Measurements from ENCODE around the gene GLP1R. TPM values are rescaled to one million over a fixed set of nuclear protein-coding genes. Genes with fewer than 3 reads are reported as not detected.
A peak's percentile ranks its signal among the peaks of the same experiment; 100 is the strongest.

GLP1R gene
- total RNA-seq, 1 donor from 2014 or later, result 4.3 TPM

DNA sequence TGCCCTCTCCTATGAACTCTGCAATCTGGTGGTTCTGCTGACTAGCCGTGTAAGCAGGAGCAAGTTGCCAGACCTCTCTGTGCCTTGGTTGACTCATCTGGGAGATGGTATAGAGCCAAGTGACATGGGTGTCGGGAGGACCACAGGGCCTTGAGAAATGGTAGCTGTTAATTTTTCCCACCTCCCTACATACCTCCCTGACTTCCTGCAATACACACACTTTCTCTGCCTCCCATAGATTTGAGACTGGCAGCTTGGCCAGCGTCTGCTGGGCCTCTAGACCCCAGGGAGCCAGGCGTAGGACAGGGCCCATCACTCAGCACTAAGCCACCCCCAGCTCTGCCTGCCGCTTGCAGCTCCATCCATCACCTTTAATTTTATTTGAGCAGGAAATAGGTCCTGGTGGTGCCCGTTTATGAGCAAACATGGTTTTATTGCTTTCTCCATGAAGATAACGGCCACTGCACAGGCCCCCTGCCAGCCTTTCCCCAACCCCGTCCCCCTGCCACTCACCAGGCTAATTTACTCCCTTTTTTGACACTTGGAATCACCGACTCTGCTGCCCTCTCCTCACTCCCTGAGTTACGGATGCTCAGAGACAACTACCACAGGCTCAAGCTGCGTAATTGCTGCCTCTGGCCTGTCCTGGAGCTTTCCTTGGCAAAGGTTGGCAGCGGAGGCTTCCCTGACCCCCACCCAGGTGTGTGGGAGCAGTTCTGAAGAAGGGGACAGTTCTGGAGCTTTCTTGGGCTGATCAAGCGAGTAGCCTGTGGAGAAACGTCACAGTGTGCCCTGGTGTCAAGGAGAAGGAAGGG, 11.1 kb downstream of the GLP1R start:
- Mint-ChIP-seq H3K27ac (no peak overlapping the region), H3K4me1 (ENCODE audit: unreplicated experiment) (peaks cover 18% of the 10 kb centered on the region), H3K9me3 (no peaks in the 10 kb centered on the region), H3K4me3 (peak overlapping the region; percentile 26), H3K36me3 (no peaks in the 10 kb centered on the region), H3K27me3 (peaks cover 28% of the 10 kb centered on the region)
- TF ChIP-seq CTCF (conservative IDR thresholded peaks at IDR 0.05), result no peak
- DNase-seq (ENCODE audit: extremely low spot score, unreplicated experiment), result no peak

DNA sequence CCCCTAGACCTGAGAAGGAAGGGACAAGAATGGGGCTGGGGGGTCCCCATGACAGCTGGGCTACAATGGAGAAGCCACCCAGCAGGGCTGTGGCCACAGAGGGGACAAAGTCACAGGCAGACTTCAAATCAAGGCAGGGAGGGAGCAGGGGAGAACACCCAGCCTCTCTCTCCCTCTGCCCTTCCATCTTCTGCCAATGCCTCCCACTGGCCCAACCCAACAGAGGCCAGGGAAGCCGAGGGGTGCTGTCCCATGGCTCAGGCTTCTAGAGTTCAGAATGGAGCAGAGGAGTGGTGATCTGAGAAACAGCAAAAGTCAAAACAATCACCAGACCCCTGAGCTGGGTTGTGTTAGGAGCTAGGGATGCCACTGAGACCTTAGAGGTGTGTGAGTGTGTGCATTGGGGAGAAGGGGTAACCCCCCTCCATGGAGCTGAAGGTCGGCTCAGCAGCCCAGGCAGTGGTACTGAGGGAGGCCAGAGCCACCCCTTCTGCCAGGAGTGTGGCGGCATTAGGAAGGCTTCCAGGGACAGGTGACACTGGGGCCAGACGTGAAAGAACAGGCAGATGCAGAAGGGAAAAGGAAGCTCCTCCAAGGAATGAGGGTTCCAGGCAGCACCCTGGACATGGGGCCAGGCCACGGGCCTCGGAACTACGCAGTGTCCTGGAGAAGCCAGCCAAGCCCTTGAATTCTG, 12.0 kb downstream of the GLP1R start:
- Mint-ChIP-seq H3K36me3 (no peaks in the 10 kb centered on the region), H3K9me3 (no peaks in the 10 kb centered on the region), H3K27ac (no peak overlapping the region), H3K4me1 (ENCODE audit: unreplicated experiment) (peaks cover 18% of the 10 kb centered on the region), H3K27me3 (peaks cover 32% of the 10 kb centered on the region), H3K4me3 (no peak overlapping the region)
- TF ChIP-seq CTCF (conservative IDR thresholded peaks at IDR 0.05), result no peak
- no peak for DNase-seq (ENCODE audit: extremely low spot score, unreplicated experiment)

DNA sequence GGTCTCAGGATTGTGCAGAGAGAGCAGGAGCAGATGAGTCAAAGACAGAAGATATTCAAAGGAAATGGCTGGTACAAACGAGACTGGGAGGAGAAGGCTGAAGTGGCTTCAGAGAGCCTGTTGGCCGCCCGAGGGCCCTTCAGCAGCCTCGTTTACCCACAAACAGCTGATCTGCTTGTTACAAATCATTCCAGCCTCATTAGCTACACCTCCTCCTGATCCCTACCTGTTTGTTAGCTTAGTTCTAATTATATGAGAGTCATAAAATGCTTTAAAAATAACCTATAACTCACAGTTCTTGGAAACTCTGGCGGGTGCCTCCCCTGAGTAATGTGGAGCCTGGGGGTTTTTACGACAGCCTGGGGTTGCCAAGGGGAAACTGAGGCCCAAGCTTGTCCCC, 12.6 kb downstream of the GLP1R start:
- TF ChIP-seq CTCF (conservative IDR thresholded peaks at IDR 0.05), result no peak
- no peak for DNase-seq (ENCODE audit: extremely low spot score, unreplicated experiment)
- Mint-ChIP-seq H3K4me3 (no peak overlapping the region), H3K27ac (no peak overlapping the region), H3K27me3 (peaks cover 32% of the 10 kb centered on the region), H3K9me3 (no peaks in the 10 kb centered on the region), H3K36me3 (no peaks in the 10 kb centered on the region), H3K4me1 (ENCODE audit: unreplicated experiment) (peaks cover 18% of the 10 kb centered on the region)

DNA sequence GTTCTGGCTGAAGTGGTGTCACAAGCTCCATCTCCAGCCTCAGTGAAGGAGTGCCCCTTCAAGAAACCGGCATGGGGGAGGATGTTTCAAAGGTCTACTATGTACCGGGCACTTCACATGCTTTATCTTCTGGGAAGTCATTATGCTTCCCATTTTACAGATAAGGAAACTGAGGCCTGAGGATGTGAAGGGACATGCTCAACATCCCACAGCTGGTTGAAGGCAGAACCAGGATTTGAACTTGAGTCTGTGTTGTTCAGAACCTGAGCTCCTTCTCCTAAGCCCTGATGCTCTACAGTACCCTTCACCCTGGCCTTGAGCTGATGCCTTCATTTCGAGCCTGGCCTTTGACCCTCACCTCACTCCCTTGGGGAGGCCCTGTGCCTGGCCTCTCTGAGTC, 13.0 kb downstream of the GLP1R start:
- DNase-seq (ENCODE audit: extremely low spot score, unreplicated experiment), result no peak
- no peak overlapping the region for H3K27ac Mint-ChIP-seq
- H3K27me3 Mint-ChIP-seq, result peaks cover 29% of the 10 kb centered on the region
- H3K4me3 Mint-ChIP-seq, result no peak overlapping the region
- H3K9me3 Mint-ChIP-seq, result no peaks in the 10 kb centered on the region
- H3K36me3 Mint-ChIP-seq, result no peaks in the 10 kb centered on the region
- H3K4me1 Mint-ChIP-seq (ENCODE audit: unreplicated experiment), result peaks cover 18% of the 10 kb centered on the region
- no peak for TF ChIP-seq CTCF (conservative IDR thresholded peaks at IDR 0.05)

- TF ChIP-seq CTCF (conservative IDR thresholded peaks at IDR 0.05), result no peak
- no peak for DNase-seq (ENCODE audit: extremely low spot score, unreplicated experiment)
- Mint-ChIP-seq H3K9me3 (no peaks in the 10 kb centered on the region), H3K27me3 (peaks cover 27% of the 10 kb centered on the region), H3K4me3 (no peak overlapping the region), H3K27ac (no peak overlapping the region), H3K4me1 (ENCODE audit: unreplicated experiment) (peaks cover 18% of the 10 kb centered on the region), H3K36me3 (no peaks in the 10 kb centered on the region)
Measured at GRCh38 chr6:39062014-39062740, 13.6 kb downstream of the GLP1R start.
